Measurements from ENCODE around the gene CDK17. TPM values are rescaled to one million over a fixed set of nuclear protein-coding genes. Genes with fewer than 3 reads are reported as not detected.

The CDK17 gene
- total and polyA plus RNA-seq, 2 donors (not counting 1 experiment from before 2014, with no cell fraction given) = 50.0 to 109 TPM

- Histone ChIP-seq H3K9ac (ENCODE audit: insufficient read depth, low read length) (no peak overlapping the region), H4K20me1 (ENCODE audit: control insufficient read depth, extremely low read depth, insufficient read depth, low read length) (no peaks in the 10 kb centered on the region), H3K4me2 (ENCODE audit: extremely low read depth, insufficient read depth, low read length) (no peak overlapping the region), H3K4me1 (ENCODE audit: control insufficient read depth, extremely low read depth, insufficient read depth, low read length) (peaks cover 2% of the 10 kb centered on the region), H3K27me3 (ENCODE audit: control insufficient read depth, insufficient read depth, low read length) (no peaks in the 10 kb centered on the region), H2AFZ (ENCODE audit: low read length) (no peak overlapping the region), H3K36me3 (ENCODE audit: control insufficient read depth, insufficient read depth, low read length) (peaks cover 7% of the 10 kb centered on the region), H3K27ac (ENCODE audit: insufficient read depth, low read length) (no peak overlapping the region), H3K79me2 (ENCODE audit: control insufficient read depth, insufficient read depth, low read length) (peaks cover 8% of the 10 kb centered on the region), H3K9me3 (ENCODE audit: control insufficient read depth, insufficient read depth, low read depth, low read length) (no peaks in the 10 kb centered on the region), H3K4me3 (replicated peaks in 1 of 4; ENCODE audit: control extremely low read depth in 1 of 4, insufficient read depth in 1 of 4, low read depth in 3 of 4, low read length in 4 of 4) (no peak overlapping the region)
- no peak for TF ChIP-seq EZH2 (IDR thresholded peaks at IDR 0.05; ENCODE audit: low read length, missing control alignments)
- TF ChIP-seq CTCF (conservative IDR thresholded peaks at IDR 0.05 in 1 of 2, IDR thresholded peaks at IDR 0.05 in 1 of 2; ENCODE audit: low read depth in 1 of 2, low read length in 2 of 2) = no peak
- DNase-seq (ENCODE audit: low read depth in 2 of 2) = no peak
Measured at GRCh38 chr12:96265836-96266235, 134.4 kb downstream of the CDK17 start.

GRCh38 chr12:96265400-96265799 lies 134.8 kb downstream of the CDK17 start:
- H3K4me3 ChIP-seq (replicated peaks in 1 of 4; ENCODE audit: control extremely low read depth in 1 of 4, insufficient read depth in 1 of 4, low read depth in 3 of 4, low read length in 4 of 4) = no peak overlapping the region
- H3K36me3 ChIP-seq (ENCODE audit: control insufficient read depth, insufficient read depth, low read length) = peaks cover 10% of the 10 kb centered on the region
- H3K9me3 ChIP-seq (ENCODE audit: control insufficient read depth, insufficient read depth, low read depth, low read length) = no peaks in the 10 kb centered on the region
- TF ChIP-seq CTCF (conservative IDR thresholded peaks at IDR 0.05 in 1 of 2, IDR thresholded peaks at IDR 0.05 in 1 of 2; ENCODE audit: low read depth in 1 of 2, low read length in 2 of 2) (no peak), EZH2 (IDR thresholded peaks at IDR 0.05; ENCODE audit: low read length, missing control alignments) (no peak)
- H3K79me2 ChIP-seq (ENCODE audit: control insufficient read depth, insufficient read depth, low read length) = peaks cover 12% of the 10 kb centered on the region
- no peak overlapping the region for H2AFZ ChIP-seq (ENCODE audit: low read length)
- H3K4me2 ChIP-seq (ENCODE audit: extremely low read depth, insufficient read depth, low read length) = no peak overlapping the region
- no peak overlapping the region for H3K27ac ChIP-seq (ENCODE audit: insufficient read depth, low read length)
- peaks cover 2% of the 10 kb centered on the region for H3K4me1 ChIP-seq (ENCODE audit: control insufficient read depth, extremely low read depth, insufficient read depth, low read length)
- no peak overlapping the region for H3K9ac ChIP-seq (ENCODE audit: insufficient read depth, low read length)
- H3K27me3 ChIP-seq (ENCODE audit: control insufficient read depth, insufficient read depth, low read length) = no peaks in the 10 kb centered on the region
- no peaks in the 10 kb centered on the region for H4K20me1 ChIP-seq (ENCODE audit: control insufficient read depth, extremely low read depth, insufficient read depth, low read length)
- DNase-seq (ENCODE audit: low read depth in 2 of 2) = no peak

- no peaks in the 10 kb centered on the region for H4K20me1 ChIP-seq (ENCODE audit: control insufficient read depth, extremely low read depth, insufficient read depth, low read length)
- no peak overlapping the region for H3K4me2 ChIP-seq (ENCODE audit: extremely low read depth, insufficient read depth, low read length)
Measured at GRCh38 chr12:96263449-96263902, 136.8 kb downstream of the CDK17 start.

More at GRCh38 chr12:96263449-96263902, 136.8 kb downstream of the CDK17 start:
- TF ChIP-seq EZH2 (IDR thresholded peaks at IDR 0.05; ENCODE audit: low read length, missing control alignments) = no peak
- TF ChIP-seq CTCF (conservative IDR thresholded peaks at IDR 0.05 in 1 of 2, IDR thresholded peaks at IDR 0.05 in 1 of 2; ENCODE audit: low read depth in 1 of 2, low read length in 2 of 2) = no peak
- Histone ChIP-seq H3K4me1 (ENCODE audit: control insufficient read depth, extremely low read depth, insufficient read depth, low read length) (peaks cover 7% of the 10 kb centered on the region), H3K4me3 (replicated peaks in 1 of 4; ENCODE audit: control extremely low read depth in 1 of 4, insufficient read depth in 1 of 4, low read depth in 3 of 4, low read length in 4 of 4) (no peak overlapping the region), H2AFZ (ENCODE audit: low read length) (no peak overlapping the region), H3K79me2 (ENCODE audit: control insufficient read depth, insufficient read depth, low read length) (peaks cover 17% of the 10 kb centered on the region), H3K9me3 (ENCODE audit: control insufficient read depth, insufficient read depth, low read depth, low read length) (no peaks in the 10 kb centered on the region), H3K9ac (ENCODE audit: insufficient read depth, low read length) (no peak overlapping the region), H3K27me3 (ENCODE audit: control insufficient read depth, insufficient read depth, low read length) (no peaks in the 10 kb centered on the region), H3K27ac (ENCODE audit: insufficient read depth, low read length) (no peak overlapping the region), H3K36me3 (ENCODE audit: control insufficient read depth, insufficient read depth, low read length) (peaks cover 7% of the 10 kb centered on the region)
- DNase-seq (ENCODE audit: low read depth in 2 of 2) = peak in 1 of 2 donors; percentile 40

Measured in fibroblast of lung (primary cell).